Ascending aorta (tissue), 2 donors: Measurements from ENCODE around the gene SMAD2. TPM values are rescaled to one million over a fixed set of nuclear protein-coding genes. Genes with fewer than 3 reads are reported as not detected.

ENCODE experiments used
- DNase-seq, 2 donors: peaks; one replicate each; pipeline ENCODE4 v3.0.0-alpha.2; 2019; ENCODE audit warnings: low spot score in 2 of 2
- H3K27ac ChIP-seq, 2 donors: fragments of 200-600 bp; sonication (generic); one replicate each; pipeline ENCODE4 v1.5.1; 2016 to 2017; ENCODE audit warnings: mild to moderate bottlenecking in 1 of 2
- H3K27me3 ChIP-seq: fragments of 200-600 bp; sonication (generic); one replicate; pipeline ENCODE4 v1.5.1; 2017
- H3K36me3 ChIP-seq, 2 donors: fragments of 200-600 bp; sonication (generic); one replicate each; pipeline ENCODE4 v1.5.1; 2016
- H3K4me1 ChIP-seq, 2 donors: fragments of 200-600 bp; sonication (generic); one replicate each; pipeline ENCODE4 v1.5.1; 2016 to 2017; ENCODE audit warnings: mild to moderate bottlenecking in 1 of 2
- H3K4me3 ChIP-seq, 2 donors: fragments of 200-600 bp; sonication (generic); one replicate each; pipeline ENCODE4 v1.5.1; 2016 to 2017; ENCODE audit warnings: mild to moderate bottlenecking in 1 of 2
- H3K9me3 ChIP-seq, 2 donors: fragments of 200-600 bp; sonication (generic); one replicate each; pipeline ENCODE4 v1.5.1; 2016
- intact Hi-C: fragments of 100-400 bp; cut with DNase I; formaldehyde crosslinking; loops from one replicate; pipeline ENCODE4 v1.15.1; 2023
- total RNA-seq: library from RNA; depleted of rRNA; stranded (reverse); fragments of >200 nt; gene quantifications from one replicate; pipeline ENCODE4 v1.1.0, GENCODE V29; 2016
- TF ChIP-seq, protein P1 (sequence below), 3 experiments: fragments of 200-600 bp in 2 of 3; fragments of 450-650 bp in 1 of 3; sonication (generic) in 2 of 3; IDR thresholded peaks; one replicate each; pipeline ENCODE4 v1.5.1; 2016 to 2019; ENCODE audit warnings: antibody characterized with exemption in 3 of 3, mild to moderate bottlenecking in 1 of 3, moderate library complexity in 1 of 3

Gene SMAD2
- total RNA-seq, 1 donor from 2014 or later: 14.0 TPM

DNA sequence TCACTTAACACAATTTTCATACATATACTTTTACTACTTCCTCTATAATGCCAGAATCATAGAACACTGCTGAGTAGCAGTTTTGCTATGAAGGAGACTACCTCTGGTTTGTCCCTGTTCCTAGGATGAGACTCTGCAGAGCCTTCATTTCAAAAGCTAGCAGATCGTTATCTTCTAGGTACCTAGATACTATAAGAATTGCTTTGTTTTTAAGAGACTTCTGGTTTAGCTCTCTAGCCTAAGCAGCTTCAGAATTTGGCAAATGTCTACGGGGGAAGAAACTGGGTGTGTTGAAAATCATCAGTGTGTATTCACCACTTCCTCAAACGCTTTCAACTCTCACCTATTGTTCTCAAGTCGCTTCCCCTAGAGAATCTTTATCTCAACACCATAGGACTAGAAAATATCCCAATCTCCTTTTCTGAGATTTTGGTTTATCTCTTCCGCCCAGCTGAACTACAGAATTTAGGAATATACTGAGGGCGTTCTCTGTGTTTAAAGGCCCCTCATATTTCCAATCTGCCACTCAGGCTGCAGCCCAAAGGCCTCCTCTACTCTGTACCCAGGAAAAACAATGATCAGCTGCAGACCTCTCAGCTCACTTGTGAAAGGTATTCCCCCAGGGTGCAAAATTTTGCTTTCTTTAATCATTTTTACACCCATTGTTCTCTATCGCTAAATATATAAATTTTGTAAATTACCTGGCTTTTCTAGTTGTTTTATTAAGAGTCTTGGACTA, 28.7 kb downstream of the SMAD2 start:
- intact Hi-C loops: no loop called here
- no peaks in the 10 kb centered on the region for H3K27me3 ChIP-seq
- DNase-seq: no peak
- TF ChIP-seq, protein P1, sequence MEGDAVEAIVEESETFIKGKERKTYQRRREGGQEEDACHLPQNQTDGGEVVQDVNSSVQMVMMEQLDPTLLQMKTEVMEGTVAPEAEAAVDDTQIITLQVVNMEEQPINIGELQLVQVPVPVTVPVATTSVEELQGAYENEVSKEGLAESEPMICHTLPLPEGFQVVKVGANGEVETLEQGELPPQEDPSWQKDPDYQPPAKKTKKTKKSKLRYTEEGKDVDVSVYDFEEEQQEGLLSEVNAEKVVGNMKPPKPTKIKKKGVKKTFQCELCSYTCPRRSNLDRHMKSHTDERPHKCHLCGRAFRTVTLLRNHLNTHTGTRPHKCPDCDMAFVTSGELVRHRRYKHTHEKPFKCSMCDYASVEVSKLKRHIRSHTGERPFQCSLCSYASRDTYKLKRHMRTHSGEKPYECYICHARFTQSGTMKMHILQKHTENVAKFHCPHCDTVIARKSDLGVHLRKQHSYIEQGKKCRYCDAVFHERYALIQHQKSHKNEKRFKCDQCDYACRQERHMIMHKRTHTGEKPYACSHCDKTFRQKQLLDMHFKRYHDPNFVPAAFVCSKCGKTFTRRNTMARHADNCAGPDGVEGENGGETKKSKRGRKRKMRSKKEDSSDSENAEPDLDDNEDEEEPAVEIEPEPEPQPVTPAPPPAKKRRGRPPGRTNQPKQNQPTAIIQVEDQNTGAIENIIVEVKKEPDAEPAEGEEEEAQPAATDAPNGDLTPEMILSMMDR (IDR thresholded peaks at IDR 0.05): no peak
- no peak overlapping the region for H3K27ac ChIP-seq
- H3K9me3 ChIP-seq: peaks cover 0 to 18% of the 10 kb centered on the region in 2 donors
- H3K4me1 ChIP-seq: peaks cover 0 to 4% of the 10 kb centered on the region in 2 donors
- H3K4me3 ChIP-seq: no peak overlapping the region
- peaks cover 0 to 5% of the 10 kb centered on the region in 2 donors for H3K36me3 ChIP-seq

DNA sequence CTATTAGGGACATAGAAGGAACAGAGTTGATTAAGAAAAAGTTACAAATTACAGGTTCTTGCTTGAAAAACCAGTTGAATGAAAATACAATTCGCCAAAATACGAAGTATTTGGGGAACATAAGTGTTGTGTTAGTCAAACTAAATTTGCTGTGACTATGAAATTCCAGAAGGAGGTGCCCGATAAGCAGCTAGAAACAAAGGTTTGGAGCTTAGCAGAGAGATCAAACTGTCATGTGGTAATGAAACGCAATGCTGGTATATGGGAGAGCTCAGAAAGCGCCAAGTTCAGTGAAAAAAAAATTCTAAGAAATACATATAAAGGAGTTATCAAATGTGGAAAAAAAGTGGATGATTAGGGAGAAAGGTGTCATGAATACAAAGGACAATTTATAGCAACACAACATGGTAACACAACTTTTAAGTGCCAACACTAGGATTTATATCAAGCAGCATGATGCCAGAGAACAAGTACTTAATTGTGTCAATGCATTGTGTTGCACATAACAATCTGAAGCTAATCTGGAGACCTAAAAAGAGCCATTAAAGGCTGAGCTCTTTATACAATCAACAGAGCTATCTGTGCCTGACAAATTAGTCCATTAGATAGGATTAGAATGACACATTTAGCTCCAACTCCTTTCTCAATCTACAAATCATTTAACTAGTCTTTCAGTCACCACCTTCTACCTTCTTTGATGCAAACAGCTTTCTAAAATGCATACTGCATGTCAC, 31.2 kb downstream of the SMAD2 start:
- H3K4me3 ChIP-seq: no peak overlapping the region
- TF ChIP-seq, protein P1 (IDR thresholded peaks at IDR 0.05): no peak
- intact Hi-C loops: no loop called here
- peaks cover 0 to 4% of the 10 kb centered on the region in 2 donors for H3K4me1 ChIP-seq
- H3K27me3 ChIP-seq: no peaks in the 10 kb centered on the region
- DNase-seq: no peak
- no peak overlapping the region for H3K27ac ChIP-seq
- peaks cover 0 to 10% of the 10 kb centered on the region in 2 donors for H3K9me3 ChIP-seq
- H3K36me3 ChIP-seq: peaks cover 0 to 3% of the 10 kb centered on the region in 2 donors

DNA sequence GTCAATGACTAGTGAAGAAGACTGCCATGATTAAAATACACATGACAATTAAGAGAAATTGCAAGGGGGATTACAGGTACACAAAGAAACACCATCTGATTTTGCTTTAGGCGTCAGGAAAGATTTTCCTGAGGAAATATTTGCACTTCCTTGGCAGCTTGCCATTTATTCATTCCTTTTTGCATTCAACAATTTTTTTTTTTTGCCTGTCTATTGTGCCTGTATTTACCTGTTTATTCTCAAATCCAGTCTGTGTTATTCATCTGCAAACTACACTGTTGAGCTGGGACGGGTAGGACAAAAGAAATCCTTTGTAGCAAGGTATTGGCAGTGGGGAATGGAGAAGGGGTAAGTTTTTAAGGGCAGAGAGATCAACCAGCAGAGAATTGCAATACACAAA, 31.8 kb downstream of the SMAD2 start:
- peaks cover 0 to 4% of the 10 kb centered on the region in 2 donors for H3K4me1 ChIP-seq
- no peak overlapping the region for H3K4me3 ChIP-seq
- H3K27me3 ChIP-seq: no peaks in the 10 kb centered on the region
- TF ChIP-seq, protein P1 (IDR thresholded peaks at IDR 0.05): no peak
- H3K9me3 ChIP-seq: peaks cover 0 to 4% of the 10 kb centered on the region in 2 donors
- H3K27ac ChIP-seq: no peak overlapping the region
- no peak for DNase-seq
- peaks cover 0 to 3% of the 10 kb centered on the region in 2 donors for H3K36me3 ChIP-seq
- intact Hi-C loops: no loop called here

DNA sequence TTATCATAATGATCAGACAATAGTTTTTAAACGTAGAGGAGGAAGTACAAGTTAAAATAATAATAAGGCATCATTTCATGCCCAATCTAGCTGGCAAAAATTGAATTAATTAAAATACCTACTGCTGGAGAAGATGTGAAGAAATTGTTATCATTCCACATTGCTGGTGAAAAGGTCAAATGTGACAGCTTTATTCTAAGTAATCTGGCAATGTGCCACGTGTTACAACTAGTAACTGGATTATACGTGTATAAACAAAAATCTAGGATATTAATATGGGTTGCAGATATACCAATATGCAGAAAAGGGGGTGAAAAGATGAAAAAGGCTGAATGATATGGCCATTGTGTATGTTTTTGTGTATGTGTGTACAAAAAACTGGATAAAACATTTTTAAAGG, 32.4 kb downstream of the SMAD2 start:
- TF ChIP-seq, protein P1 (IDR thresholded peaks at IDR 0.05): no peak
- Histone ChIP-seq H3K27me3 (no peaks in the 10 kb centered on the region), H3K4me1 (peaks cover 0 to 4% of the 10 kb centered on the region in 2 donors), H3K4me3 (no peak overlapping the region), H3K27ac (no peak overlapping the region), H3K9me3 (no peaks in the 10 kb centered on the region), H3K36me3 (peaks cover 0 to 3% of the 10 kb centered on the region in 2 donors)
- DNase-seq: no peak
- intact Hi-C loops: no loop called here

DNA sequence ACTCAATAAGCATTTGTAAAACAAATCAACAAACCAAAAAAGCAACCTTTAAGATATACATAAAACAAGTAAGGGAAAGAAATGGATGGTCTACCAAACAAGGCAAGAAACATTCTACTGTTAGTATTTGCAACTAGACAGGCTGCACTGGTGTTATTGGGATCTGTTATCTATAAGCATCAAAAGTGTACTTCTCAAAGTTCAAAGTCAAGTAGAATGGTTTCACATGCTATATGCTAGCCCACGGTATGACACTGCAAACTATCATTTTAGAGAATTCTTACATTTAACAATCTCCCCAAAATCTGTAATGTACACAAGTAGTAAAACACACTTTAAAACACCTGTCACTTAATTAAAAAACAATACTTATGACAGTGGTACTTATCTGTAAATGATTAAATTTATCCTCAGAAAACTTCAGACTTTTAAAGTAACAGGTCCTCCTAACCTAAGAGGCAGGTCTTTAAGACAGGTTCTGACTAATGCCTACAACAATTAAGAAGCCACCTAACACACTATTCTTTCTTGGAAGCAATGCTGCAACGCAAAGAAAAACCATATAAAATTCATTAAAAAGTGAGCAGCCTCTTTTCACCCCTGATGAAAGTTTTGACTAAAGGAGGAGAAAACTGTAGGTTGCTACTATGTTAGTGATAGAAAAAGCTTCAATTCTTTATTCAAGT, 34.8 kb downstream of the SMAD2 start:
- no peaks in the 10 kb centered on the region for H3K9me3 ChIP-seq
- peaks cover 0 to 4% of the 10 kb centered on the region in 2 donors for H3K4me1 ChIP-seq
- peaks cover under 1 to 3% of the 10 kb centered on the region in 2 donors for H3K36me3 ChIP-seq
- H3K27me3 ChIP-seq: no peaks in the 10 kb centered on the region
- H3K27ac ChIP-seq: no peak overlapping the region
- intact Hi-C loops: no loop called here
- no peak for DNase-seq
- TF ChIP-seq, protein P1 (IDR thresholded peaks at IDR 0.05): no peak
- H3K4me3 ChIP-seq: no peak overlapping the region
